ENCODE data around the gene PPP1R12A.
A peak's percentile ranks its signal among the peaks of the same experiment; 100 is the strongest.
"Not testable (repeated sequence)": the region's sequence is repeated elsewhere in the genome, so short reads cannot be mapped to it uniquely, and the experiment has no call there.

Gene PPP1R12A

GRCh38 chr12:79835377-79835843, 99.5 kb downstream of the PPP1R12A start:
- no peak for DNase-seq

DNA sequence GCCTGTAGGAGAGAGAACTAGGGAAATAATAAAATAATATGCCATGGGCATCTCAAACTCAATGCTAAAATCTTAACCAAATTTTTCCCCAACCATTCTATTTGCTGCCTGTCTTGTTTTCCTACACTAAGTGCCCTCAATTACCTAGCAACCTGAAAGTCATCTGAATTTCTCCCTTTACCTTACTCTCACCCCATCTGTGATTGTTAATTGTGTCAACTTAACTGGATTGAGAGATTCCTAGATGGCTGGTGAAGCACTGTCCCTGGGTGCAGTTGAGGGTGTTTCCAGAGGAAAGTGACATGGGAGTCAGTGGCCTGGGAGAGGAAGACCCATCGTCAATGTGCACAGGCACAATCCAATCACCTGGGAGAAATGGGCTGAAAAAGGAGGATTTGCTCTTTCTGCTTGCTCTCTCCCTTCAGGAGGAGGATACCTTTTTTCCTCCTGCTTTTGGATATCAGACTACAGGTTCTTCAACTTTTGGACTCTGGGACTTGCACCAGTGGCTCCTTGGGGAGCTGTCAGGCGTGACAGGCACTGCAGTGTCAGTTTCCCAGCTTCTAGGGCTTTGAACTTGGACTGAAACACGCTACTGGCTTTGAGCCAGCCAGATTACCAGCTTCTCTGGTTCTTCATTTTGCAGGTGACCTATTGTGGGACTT, 100.1 kb downstream of the PPP1R12A start:
- no peak for DNase-seq

- DNase-seq: no peak
These were observed 104.5 kb downstream of the PPP1R12A start for GRCh38 chr12:79830440-79830839.

GRCh38 chr12:79828924-79829323, 106.0 kb downstream of the PPP1R12A start:
- no peak for DNase-seq

DNA sequence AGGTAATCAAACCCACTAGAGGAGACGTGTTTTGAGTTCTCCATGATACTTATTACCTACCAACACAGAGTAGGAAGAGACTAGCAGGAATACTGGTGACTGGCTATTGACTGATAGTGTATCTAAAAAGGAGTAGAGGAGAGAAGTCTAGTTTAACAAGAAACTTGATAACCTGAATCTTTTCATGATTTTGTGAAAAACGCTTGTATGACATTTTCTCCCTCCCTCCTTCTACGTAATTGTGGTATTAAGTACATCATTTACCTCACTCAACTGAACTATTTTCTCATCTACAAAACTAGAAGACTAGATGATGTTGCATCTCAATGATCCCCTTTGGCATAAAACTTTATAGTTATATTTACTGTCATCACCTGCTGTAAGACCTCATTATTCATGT, 107.4 kb downstream of the PPP1R12A start:
- DNase-seq: no peak

DNA sequence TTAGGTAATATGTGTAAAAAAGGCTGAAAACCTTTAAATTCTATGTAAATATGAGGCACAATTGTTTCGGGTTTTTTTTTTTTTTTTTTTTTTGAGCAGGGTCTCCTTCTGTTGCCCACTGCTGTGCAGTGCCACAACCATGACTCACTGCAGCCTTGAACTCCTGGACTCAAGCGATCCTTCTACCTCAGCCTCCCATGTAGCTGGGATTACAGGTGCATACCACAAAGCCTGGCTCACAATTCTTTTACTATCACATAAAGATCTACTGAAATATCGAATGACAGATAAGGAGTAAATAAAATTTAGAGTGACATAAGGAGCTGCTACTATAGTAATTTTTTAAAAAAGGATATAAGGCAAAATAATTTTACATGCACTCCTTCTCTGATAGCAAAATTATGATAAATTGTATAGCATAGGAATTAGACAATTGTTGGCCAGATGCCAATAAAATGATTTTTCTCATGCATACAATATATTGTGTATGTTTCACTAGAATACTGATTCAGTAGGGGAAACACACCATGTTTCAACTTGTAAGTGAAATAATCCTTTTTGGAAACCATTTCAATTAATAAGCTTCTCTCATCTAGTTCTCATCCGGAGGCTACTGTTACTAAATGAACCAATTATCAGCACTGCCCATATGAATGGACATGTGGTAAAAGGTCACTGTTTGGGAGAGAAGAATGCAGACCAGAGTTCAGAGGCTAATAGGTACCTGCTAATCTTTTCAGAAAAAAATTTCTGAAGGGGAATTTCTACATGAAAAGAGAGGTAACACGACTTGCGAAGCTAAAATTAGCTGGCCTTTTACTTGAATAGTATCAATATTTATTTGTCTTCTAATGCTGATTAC, 108.4 kb downstream of the PPP1R12A start:
- no peak for DNase-seq

DNA sequence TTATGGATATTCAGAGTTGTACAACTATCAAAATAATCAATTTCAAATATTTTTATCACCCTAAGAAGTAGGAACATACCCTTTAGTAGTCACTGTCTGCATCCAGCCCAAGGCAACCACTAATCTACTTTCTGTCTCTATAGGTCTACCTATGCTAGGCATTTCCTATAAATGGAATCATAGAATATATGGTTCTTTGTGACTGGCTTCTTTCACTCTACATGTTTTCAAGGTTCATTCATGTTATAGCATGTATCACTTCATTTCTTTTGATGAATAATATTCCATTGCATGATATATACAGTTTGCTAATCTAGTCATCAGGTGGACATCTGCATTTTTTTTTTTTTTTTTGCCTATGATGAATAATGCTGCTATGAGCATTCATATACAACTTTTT, 112.4 kb downstream of the PPP1R12A start:
- no peak for DNase-seq

DNA sequence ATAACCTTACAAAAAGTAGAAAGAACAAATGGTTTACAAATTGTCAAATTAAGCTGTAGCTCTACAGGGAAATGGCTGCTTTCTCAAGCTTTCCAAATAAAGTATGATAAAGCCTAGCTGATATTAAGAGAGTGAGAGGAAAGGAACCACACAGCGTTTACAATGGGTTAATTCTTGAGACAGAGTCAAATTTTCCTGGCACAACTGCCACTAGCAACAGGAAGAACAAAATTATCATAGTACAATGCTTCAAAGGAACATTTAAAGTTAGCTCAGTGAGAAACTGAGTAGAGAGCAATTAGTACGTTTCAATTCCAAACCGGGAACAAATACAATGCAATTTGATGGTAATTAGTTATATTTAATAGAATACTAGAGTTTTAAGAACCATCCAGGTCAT, 116.0 kb downstream of the PPP1R12A start:
- DNase-seq: no peak

DNA sequence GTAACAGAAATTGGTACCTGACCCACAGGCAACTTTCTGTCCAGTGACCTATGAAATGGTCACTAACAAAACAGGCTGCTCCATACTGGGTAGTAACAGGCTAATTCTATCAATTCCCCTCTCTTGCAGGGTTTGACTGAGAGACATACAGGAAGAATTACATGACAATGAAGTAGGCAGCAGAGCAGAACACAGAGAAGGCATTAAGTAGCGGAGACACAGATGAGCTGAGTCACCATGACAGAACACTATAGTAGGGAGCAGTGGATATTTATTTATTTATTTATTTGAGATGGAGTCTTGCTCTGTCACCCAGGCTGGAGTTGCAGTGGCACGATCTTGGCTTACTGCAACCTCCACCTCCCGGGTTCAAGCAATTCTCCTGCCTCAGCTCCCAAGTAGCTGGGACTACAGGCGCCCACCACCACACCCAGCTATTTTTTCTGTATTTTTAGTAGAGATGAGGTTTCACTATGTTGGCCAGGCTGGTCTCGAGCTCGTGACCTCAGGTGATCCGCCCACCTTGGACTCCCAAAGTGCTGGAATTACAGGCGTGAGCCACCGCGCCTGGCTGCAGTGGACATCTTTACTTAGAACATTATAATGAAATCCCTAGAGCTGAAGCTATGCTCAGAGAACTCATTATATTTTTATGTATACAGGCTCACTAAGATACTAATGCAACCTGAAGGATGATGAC, 150.4 kb downstream of the PPP1R12A start:
- not testable (repeated sequence) for DNase-seq

DNA sequence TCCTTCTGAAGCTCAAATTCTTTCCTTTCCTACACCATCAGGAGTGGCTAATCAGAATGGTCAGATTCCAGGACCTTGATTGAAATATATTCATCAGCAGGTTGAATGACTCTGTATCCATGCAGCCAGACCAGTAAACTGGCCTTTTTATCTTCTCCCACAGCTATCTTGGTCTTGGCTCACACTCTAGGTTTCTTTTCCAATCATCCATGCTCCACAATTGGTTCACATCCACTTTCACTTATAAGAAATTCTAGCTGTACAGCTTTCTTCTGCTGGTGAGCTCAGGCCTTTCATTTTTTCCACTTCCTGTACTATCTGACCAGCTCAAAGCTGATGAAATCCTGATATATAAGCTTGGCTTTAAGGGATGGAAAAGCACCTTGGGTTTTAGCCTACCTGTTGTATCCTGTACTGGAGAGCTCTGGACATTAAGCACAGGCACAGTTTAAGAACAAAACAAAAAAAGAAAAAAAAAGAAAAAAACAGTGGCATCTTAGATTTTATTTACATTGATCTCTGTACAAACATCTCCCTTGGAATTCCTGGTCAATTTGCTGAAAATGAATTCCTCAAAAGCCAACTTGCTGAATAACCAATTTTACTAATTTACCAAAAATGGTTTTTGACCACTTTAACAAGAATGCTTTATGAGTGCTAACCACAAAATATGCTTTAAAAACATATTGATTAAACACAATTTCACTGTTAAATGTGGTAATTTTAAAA, 152.6 kb downstream of the PPP1R12A start:
- peak; percentile 81 for DNase-seq

DNA sequence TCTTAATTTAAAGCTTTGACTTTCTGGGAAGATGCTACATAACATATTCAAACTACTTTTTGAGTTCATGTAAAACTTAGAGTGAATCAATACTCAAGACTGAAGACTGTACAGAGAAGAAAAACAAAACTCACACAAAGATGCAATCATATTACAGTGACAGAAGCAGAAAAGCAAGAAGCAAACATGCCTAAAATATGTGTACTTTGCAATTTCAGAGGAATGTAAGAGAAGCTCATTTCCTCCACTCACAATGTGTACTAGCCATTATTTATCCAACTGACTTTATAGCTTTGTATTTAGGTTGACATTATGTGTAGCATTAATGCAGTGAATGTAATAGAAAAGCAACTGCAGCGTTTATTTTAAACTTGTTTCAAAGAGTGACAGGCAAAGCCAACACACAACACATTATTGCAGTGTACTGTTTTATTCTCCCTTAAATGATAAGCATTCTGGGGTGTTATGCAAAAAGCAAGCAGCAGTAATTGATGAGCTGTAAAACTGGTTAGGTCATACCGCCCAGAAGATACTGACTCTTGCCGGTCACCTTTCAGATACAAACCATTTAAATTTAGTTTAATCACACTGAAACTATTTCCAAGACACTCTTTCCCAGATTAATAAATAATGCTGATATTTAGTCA, 156.0 kb downstream of the PPP1R12A start:
- no peak for DNase-seq

DNA sequence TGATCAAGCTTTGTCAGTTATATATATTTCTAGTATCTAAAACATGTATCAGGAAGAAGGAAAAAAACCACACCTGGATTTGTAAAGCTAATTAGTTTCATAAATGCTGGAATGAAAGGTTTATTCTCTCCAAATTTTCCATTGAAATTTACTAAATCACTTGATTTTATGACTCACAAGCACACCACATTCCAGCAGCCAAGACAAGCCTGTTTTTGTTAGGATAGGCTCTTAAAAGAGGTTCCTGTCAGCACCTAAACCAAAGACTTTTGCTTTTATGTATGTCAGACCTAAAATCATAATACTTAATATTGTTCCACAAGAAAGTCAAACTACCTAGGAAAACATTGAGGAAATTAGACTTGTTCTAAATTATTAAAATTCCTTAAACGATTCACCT, 158.8 kb downstream of the PPP1R12A start:
- peak; percentile 51 for DNase-seq

GRCh38 chr12:79775355-79776027, 159.4 kb downstream of the PPP1R12A start:
- no peak for DNase-seq

- no peak for DNase-seq
These were observed 161.0 kb downstream of the PPP1R12A start for GRCh38 chr12:79773896-79774295.

DNA sequence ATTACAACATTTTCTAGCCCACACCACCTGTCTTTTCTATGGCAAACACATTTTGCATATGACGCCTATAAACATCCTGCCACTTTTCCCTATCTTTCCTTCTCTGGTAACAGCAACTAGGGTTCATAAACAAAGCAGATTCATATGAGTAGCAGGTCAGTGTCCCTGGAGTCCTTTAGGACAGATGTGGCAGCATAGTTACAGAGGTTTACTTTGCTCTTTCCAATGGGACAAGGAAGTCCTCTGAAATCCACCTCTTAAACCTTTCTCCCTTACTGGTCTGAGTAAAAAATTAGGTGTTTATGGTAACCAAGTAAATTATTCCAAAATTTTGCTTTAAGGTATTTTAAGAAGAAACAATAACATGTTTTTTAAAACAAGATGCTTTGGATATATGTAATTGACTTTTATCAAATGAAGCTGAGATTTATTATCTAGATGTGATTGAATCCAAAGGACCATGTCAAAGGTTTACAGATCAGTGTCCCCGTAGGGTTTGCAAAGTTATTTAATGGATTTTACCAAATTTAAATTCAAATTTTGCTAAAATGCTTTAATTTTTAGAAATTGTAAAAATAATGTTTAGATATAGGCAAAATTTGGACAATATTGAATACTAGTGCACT, 164.9 kb downstream of the PPP1R12A start:
- no peak for DNase-seq

DNA sequence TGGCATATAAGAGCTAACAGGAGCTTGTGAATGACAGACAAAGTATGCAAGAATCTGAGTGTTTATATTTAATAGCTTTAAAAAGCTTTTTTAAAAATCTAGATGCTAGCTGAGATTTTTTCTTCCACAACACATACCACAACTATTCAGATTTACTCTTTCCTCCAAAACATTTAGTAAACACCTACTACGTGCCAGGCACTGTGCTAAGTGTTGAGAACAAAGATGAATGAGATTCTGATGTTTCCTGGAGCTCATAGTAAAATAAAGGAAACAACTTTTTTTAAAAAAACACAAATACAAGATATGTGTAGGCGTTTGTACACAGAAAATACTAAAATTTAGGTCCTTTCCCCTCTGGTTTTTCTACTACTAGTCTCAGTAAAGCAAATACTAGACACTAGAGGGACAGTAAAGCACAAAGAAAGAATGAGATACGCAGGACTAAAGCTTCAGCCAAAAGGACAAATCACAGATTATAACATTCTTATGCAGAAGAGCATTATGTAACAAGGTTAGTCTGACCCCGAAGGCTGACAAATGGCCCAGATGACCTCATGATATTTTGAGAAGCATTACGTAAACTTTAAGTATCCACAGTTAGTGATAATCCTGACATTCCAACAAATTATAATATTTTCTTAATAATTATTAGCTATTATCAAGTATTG, 165.6 kb downstream of the PPP1R12A start:
- DNase-seq: no peak

DNA sequence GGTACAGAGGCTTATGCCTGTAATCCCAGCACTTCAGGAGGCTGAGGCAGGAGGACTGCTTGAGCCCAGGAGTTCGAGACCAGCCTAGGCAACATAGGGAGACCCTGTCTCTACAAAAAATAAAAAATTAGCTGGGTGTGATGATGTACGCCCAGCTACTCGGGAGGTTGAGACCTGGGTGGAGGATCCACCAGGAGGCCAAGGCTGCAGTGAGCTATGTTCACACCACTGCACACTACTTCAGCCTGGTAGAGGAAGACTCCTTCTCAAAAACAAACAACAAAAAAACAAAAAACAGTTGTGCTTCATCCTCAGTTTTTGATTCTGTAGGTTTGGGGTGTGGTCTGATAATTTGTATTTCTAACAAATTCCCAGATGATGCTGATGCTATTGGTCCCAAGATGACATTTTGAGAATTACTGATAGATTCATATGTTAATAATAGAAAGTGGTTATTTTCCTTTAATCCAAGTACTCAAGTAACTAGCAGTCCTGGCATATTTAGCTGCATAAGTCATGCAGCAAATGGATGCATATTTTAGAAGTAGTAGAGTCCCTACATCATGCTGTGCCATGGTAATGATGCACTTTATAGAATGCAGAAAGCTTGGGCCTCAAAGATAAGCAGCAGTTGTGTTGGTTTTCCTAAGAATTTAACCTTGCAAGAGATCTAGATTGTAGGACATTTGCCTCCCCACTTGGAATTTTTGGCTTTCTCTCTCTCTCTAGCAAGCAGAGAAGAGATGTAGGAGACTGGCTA, 168.0 kb downstream of the PPP1R12A start:
- DNase-seq: peak; percentile 57

- DNase-seq: peak; percentile 59
These were observed 169.7 kb downstream of the PPP1R12A start for GRCh38 chr12:79765157-79765556.

DNA sequence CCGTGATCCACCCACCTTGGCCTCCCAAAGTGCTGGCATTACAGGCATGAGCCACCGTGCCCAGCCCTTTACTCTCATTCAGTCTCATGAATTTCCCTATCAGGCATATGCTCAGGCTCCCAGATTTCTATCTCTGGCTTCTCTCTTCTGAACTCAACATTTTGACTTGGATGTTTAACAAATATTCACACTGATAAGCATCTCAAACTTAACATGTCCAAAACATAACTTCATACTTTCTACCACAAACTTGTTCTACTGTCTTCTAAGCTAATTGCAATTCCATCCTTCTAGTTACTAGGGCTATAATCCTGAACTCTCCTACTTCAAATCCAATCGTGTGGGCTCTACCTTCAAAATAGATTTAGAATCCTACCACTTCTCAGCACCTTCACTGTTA, 170.3 kb downstream of the PPP1R12A start:
- peak; percentile 11 for DNase-seq

Data from NCI-H226 (cell line).